Activated CD4-positive, alpha-beta T cell treated with anti-CD3 and anti-CD28 coated beads, Interleukin-2, amount 50 U/mL, for 24 hours (primary cell): Measurements from ENCODE around the gene ST3GAL3.

Experiments
- DNase-seq, 2 donors: peaks; one replicate each; pipeline ENCODE4 v3.0.0-alpha.2; 2020; ENCODE audit warnings: low read depth in 1 of 2, low spot score in 1 of 2

The ST3GAL3 gene

GRCh38 chr1:43847882-43848281 lies 140.5 kb downstream of the ST3GAL3 start:
- DNase-seq = no peak

GRCh38 chr1:43849670-43850069 lies 142.3 kb downstream of the ST3GAL3 start:
- DNase-seq = no peak

GRCh38 chr1:43850591-43851233 lies 143.4 kb downstream of the ST3GAL3 start:
- no peak for DNase-seq

GRCh38 chr1:43851561-43852338 lies 144.4 kb downstream of the ST3GAL3 start:
- no peak for DNase-seq

- no peak for DNase-seq
Observed at GRCh38 chr1:43853161-43853921, 146.0 kb downstream of the ST3GAL3 start.

GRCh38 chr1:43854473-43854872 lies 147.1 kb downstream of the ST3GAL3 start:
- DNase-seq = no peak

- no peak for DNase-seq
Observed at GRCh38 chr1:43856188-43856587, 148.9 kb downstream of the ST3GAL3 start.

GRCh38 chr1:43857163-43857562 lies 149.8 kb downstream of the ST3GAL3 start:
- DNase-seq = no peak

- no peak for DNase-seq
Observed at GRCh38 chr1:43858324-43858723, 151.0 kb downstream of the ST3GAL3 start.

GRCh38 chr1:43861337-43861736 lies 154.0 kb downstream of the ST3GAL3 start:
- DNase-seq = no peak

- DNase-seq = no peak
Observed at GRCh38 chr1:43861988-43862735, 154.8 kb downstream of the ST3GAL3 start.

- DNase-seq = no peak
Observed at GRCh38 chr1:43864111-43865045, 157.0 kb downstream of the ST3GAL3 start.

- no peak for DNase-seq
Observed at GRCh38 chr1:43866201-43866600, 158.9 kb downstream of the ST3GAL3 start.

- DNase-seq = no peak
Observed at GRCh38 chr1:43867976-43868740, 160.8 kb downstream of the ST3GAL3 start.

GRCh38 chr1:43868741-43869067 lies 161.4 kb downstream of the ST3GAL3 start:
- no peak for DNase-seq

GRCh38 chr1:43870306-43870705 lies 163.0 kb downstream of the ST3GAL3 start:
- no peak for DNase-seq

- DNase-seq = no peak
Observed at GRCh38 chr1:43871181-43871910, 164.0 kb downstream of the ST3GAL3 start.

GRCh38 chr1:43872280-43872679 lies 164.9 kb downstream of the ST3GAL3 start:
- DNase-seq = no peak

- no peak for DNase-seq
Observed at GRCh38 chr1:43873851-43874250, 166.5 kb downstream of the ST3GAL3 start.
